SK-N-DZ (cell line): ENCODE data around the gene SLC39A11.
A peak's percentile ranks its signal among the peaks of the same experiment; 100 is the strongest.

Source experiments
- DNase-seq: peaks from one replicate; pipeline ENCODE4 v3.0.0-alpha.2; 2015; ENCODE audit warnings: low spot score

Gene SLC39A11

DNA sequence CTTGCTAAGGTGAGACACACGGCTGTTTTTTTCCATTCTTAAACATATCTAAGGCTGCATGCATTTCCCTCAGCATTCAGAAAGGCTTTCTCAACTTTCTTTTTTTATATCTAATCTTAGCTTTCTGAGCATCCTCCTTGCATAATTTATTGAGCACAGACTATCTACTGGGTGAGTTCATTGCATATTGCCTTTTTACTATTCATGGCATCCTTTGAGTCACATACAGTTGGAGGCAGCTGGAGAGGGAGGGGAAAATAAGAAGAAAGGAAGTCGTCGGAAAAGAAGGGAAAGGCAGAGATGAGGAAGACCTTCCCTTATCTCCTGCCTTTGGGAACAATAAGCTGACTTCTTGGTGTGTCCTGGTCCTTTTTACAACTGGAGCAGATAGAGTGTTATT, 468.3 kb downstream of the SLC39A11 start:
- no peak for DNase-seq

DNA sequence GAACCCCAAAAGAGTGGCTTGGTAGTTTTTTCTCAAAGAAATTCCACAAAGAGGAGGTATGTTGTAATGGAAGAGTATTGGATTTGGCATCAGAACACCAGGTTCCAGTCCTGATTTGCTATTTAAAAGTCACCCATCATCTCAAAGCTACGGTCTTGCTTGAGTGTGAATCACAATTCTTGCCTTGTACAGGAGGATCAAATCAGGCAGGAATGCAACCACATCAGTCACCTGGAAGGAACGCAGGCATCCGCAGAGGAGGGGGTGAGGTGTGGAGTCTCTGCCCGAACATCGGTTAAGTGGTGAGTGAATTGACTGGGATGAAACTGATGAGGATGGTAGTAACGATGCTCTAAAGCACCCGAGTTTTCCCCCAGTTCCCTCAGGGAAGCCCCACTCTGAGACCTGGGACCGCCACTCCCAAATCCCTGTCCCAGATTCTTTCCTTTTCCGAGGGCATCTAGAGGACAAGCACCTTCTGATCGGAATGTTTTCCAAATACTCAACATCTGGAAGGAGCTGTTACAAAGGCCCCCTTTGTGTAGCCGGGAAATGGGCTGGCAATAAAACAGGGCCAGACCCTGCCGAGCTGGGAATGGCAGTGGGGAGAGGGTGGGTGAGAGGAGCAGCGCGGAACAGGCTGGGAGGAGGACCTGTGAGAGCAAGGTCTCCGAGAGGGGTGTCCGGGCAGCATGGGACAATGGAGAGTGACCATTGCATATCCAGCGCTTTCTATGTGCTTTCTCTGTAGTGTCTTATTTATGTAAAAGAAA, 469.6 kb downstream of the SLC39A11 start:
- DNase-seq = no peak

DNA sequence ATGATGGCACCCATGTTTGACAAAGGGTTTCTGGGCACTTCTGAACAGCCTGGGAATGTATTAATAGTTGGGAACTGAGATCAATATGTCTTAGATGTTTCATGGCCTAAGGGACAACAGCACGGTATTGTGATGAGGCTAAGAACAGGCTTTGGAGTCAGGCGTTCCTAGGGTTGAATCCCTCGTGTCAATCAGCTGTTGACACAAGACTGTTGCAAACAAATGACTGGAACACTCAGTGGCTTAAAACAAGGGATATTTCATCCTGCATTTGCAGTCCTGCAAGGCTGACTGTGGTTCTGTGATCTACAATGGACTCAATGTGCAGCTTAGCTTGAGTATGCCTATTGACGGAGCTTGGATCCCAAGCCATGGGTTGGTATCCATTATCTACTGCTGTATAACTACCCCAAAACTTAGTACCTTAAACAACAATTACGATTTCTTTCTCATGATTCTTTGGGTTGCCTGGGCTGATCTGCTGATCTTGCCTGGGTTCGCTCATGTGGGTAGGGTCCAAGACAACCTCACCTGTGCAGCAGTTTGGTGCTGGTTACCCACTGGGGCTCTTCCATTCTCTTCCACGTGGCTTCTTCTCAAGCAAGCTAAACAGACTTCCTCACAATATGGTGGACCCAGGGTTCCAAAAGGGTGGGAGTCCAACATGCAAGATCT, 472.4 kb downstream of the SLC39A11 start:
- DNase-seq = no peak

DNA sequence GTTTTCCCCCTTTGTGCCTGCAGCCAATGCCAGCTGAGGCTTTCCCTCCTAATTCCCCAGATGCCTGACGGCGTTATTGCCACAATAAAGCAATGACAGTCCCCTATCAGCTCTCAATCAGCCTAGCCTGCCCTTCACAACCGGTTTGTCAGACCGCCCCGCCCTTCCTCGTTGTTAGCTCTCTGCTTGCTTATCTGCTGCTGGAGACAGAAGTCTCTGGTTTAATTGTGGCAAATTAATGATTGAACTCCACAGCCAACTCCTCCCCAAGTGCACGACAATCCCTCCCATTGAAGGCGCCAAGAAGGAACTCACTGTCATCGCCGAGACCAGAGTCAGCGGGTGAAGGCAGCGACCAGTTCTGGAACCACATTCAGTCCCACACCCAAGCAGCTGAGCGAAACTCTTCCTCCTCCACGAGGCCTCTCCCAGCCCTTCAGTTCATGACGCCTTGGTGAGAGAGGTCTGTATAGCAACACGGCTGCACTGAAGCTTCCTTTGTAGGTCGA, 474.4 kb downstream of the SLC39A11 start:
- peak; percentile 73 for DNase-seq

DNA sequence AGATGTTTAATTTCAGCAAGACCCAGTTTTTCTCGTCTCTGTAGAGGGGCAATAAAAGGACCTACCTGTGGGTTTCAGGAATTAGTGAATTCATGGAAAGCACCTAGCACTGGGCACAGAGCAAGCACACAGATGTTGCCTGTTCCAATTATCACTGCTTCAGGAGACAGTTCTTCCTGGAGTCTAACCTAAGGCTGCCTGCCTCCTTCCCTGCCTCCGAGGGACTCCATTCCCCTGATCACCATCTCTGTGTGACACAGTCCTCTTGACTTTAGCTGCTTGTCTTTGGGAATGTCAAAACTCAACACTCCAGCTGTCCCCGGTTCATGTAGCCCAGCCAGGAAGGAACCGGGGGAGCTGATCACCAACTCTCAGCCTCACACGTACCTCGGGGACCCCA, 474.9 kb downstream of the SLC39A11 start:
- DNase-seq = no peak

DNA sequence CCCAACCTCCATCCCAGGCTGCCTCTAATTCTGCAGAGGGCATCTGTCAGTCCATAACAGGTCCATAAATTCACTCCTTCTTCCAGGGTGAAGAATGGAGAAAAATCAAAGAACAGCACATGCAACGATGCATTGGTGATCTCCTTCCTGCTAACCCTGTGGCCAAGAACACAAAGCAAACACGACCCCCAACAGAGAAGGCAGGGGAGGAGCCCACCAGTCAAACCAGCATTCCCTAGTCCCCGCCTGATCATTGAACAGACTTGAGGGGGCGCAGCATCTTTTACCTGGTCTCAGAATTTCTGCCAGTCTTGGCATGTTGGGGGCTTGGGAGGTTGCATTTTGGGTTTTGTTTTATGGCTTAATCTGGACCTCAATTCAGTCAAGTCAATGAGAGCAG, 476.0 kb downstream of the SLC39A11 start:
- no peak for DNase-seq

DNA sequence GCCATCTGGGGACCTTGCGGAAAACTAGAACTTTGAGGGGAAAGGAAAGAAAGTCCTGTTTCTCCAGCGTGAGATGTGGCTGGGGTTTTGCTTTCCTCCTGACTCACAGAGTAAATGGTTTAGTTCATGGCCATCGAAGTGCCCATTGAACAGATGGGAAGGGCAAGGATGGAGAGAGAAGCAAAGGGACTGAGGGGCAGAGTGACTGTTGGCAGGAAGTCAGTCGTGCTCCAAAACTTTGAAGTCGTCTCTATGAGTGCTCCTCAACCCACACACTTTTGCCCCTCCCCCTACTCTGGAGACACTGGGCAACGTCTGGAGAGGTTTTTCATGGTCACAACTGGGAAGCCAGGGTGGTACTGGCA, 476.9 kb downstream of the SLC39A11 start:
- DNase-seq = no peak

DNA sequence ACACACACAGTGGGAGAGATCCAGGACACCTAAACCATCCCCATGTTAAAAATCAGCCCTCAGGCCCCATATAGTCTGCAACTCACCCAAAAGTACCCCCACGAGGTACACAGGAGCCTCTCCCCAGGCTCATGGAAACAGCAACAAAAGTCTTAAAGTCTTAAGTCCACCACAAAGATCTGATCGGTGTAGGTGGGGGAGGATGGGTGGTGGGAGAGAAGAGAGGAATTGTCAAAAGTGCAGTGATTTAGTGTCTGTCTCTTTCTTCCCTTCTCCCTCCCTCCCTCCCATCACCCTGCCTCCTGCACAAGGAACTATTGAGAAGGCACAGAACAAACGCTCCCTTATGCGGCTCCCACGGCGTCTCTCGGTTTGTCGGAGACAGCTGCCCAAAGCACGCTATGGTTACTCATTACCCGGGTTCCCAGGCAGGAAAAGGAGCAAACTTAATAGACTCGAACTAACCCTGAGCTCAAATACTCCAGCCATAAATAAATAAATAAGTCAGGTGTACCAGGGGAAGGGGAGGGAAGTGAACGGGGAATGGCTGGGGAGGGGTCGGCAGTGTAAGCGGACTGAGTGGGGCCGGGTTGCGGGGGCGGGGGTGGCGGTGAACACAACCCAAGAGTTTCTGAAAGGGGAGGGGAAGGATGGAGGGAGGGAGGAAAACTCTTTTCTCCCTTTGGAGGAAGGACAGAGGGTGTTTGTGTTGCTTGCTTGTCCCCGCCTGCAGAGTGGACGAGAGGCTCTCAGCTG, 477.4 kb downstream of the SLC39A11 start:
- no peak for DNase-seq

DNA sequence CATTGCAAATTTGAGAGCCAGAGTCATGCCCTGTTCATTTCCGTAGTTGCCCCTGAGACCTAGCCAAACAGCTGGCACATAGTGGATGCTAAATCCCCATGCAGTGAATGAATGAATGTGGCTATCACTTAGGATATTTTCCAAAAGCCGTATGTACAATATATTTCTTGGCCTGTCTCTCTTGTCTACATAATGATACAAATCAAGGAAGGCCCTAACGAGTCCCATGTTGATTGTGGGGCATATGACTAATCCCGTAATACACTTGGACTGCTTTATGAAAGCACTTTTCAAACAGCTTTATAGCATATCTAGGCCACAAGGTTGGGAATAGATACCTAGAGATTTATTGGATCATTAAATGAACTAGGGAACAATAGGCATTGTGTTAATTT, 478.0 kb downstream of the SLC39A11 start:
- DNase-seq = no peak

DNA sequence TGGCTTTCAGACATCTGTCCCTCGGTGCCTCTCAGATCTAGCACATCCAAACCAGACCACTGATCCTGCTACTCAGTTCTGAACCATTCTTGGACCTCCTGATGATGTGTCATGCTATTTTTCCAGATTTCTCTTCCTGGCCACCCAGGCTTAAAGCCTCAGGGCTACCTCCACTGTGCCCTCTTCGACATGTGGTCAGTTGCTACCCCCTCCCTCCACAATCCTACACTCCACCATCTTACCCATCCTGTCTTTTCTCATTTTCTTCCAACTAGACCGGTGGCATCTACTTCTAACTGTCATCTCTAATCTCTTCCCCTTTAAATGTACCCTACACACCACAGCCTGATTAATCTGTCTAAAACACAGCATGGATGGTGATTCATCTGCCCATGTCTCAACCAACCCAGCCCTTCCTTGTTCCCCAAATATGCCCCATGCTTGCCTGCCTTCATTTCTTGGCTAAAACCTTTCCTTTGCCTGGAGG, 478.6 kb downstream of the SLC39A11 start:
- no peak for DNase-seq

DNA sequence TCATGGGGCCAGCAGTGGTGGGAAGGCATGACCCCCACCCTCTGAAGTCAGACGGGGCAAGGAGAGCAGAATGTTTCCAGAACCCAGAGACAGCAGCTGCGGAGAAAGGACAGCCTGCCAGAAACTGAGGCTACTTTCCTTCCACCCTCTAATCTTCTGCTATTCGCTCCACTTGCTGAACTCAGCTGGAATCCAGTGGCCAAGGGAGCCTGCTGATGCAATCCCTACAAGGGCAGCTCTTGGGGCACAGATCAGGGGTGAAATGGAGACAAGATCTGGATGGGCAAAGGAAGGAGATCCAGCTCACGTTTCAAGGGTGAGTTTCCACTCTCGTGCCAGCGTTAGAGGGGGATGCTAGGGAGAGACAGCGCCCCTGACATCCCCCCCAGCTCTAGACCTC, 479.1 kb downstream of the SLC39A11 start:
- no peak for DNase-seq

DNA sequence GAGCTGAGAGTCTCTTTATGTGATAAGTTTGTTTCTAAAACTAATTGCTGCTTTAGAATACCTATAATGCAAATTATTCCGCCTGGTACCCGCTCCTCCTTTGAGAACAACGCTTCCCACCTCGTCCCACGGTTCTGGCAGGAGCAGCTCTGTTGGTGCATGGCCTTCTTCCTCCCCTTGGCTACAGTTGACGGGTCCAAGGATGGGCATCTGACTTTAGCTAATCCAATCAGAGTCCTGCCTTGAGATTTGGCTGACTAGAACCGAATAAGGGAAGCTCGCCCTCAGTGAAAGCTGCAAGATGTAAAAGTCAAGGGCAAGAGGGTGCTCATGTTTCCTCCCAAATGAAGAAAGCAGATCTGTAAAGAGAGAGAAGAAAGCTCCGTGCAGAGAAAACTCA, 481.3 kb downstream of the SLC39A11 start:
- no peak for DNase-seq

DNA sequence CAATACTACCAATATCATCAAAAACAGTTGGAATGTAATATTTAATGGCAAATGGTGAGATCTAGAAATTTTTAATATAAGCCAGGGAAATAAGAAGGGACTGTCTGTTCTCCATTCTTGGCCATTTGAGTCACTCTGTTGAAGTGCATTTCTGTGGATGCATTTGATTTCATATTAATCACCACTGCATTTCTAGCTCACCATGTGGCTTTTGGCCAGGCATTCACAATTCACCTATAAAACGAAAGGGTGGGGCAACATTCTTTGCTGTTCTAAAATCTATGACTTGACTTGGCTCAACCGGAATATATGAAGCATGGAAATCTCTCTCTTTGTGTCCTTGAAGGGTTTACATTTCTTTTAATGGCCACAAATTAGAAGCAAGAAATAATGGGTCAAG, 483.0 kb downstream of the SLC39A11 start:
- DNase-seq = no peak

DNA sequence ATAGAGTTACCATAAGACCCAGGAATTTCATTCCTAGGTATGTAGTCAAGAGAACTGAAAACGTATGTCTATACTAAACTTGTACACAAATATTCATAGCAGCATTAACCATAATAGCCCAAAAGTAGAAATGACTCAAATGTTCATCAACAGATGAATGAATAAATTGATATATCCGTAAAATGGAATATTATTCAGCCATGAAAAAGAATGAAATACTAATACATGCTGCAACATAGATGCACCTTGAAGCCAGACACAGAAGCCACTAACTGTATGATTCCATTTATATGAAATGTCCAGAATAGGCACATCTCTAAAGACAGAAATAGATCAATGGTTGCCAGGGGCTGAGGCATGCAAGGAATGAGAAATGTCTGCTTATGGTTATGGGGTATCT, 484.1 kb downstream of the SLC39A11 start:
- DNase-seq = no peak

DNA sequence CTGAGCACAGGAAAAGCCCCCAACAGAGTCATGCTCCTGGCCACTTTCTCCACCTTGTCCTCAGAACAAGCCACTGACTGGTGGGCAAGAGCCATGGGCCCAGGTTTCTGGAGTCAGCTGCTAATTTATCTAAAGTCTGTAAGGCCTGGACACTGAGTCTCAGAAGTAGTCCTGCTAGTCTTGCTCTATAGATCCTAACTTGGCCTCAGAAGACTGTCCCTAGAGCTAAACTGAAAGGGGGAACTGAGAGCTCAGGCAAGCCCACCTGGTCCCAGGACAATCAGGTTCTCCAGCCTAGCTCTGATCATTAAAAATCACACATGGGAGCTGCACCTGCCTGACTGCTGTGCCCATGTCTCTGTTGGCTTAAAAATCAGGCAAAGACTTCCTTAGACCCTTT, 485.8 kb downstream of the SLC39A11 start:
- DNase-seq = no peak

DNA sequence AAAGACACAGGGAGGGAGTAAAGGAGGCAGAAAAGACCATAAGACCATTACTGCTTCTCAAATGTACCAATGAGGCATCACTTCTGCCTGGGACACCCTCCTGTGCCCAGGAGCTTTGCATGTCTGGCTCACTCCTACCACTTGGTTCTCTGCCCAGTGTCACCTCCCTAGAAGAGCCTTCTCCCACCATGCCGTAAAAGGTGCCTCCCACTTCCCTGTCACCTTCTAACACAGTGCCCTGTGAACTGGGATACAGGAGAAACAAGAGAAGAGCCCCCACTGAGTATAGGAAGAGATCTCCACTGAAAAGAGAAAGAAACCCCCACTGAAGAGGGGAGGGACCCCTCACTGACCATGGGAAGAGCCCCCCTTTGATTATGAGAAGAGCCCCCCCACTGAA, 486.9 kb downstream of the SLC39A11 start:
- DNase-seq = no peak

DNA sequence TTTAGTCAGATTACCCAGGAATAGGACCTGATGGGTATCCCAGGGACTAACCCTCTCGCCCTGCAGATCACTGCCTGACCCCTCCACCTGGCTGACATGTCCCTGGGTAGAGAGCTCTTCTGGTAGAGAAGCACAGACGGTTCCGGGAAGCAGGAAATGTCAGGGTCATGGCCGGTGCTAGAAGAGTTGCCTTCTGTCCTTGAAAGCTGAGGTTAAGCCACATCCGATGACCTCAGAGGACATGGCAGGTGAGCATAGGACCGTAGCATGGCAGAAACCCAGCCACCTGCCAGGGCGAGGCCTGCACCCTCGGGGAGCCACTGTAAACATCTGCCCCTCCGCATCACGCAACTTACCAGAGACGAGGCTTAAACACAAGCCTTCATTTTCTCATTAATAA, 488.0 kb downstream of the SLC39A11 start:
- DNase-seq = no peak

DNA sequence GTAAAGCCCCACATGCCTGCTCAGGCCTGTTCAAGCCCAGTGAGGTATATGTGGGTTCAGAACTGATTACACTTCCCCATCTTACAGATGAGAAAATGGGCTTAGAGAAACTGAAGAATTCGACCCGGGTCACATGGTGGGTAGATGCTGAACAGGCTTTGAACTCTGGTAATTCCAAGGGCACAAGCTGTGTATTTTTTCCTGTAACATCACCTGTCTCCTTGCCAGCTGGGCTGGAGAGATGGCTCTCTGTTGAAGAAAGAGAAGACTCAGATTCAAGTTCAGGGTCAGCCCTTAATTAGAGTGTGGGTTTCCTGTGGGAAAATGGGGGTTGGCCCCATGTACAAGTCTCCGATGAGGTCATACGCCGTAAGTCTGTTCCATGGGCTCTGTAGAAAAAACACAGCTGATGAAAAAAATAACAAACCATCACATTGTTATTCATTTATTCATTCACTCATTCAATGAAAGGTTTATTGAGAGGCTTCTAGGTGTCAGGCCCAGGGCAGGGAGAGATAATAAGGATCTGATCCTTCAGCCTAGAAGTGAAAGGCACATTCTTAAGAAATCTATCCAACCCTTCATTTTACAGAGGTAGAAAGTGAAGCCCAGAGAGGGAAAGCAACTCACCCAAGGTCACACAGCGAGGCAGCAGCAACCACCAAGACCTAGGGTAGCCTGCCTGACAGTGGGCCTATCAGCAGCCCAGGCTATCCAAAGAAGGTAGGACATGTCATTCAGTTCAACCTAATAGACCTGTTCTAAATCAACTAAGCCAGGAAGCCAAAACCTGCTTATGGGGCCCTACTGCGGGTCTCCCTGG, 488.9 kb downstream of the SLC39A11 start:
- no peak for DNase-seq

DNA sequence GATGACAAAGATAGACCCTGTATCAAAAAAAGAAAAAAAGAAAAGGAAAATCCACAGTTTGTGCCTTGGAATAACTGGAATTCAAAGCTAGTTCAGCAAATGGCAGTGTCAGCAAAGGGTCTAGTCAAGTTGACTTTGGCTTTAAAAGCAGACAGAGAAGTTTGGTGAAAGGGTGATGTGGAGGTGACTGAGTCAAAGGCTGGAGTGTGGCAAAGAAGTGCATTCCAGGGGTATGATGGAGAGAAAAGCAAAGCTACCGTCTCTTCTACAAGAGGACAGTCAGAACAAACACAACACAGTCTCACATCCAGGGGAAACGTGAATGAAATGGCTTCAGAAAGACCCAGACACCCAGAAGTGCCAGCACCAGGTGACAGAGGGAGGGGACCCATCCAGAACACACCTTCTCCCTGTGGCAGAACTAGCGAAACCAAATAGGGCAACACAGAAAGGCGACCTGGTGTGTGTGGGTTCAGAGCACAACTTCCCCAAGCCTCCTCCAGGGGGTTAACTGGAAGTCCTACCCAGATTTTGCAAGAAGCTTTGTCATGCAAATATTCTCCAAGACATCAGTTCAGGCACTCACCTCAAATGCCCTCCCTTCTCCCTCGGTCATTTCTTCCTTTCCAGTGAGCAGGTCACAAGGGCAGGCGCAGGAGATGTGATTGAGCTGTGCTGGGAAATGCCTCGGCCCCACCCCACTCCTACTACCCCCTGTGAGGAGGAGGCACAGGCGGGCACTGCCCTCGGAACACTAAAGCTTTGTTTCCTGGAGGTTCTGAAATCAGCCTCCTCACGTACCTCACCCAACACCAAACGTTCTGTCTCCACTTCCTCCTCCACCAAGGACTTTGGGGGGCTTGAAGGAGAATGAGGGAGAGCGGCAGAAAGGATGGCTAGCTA, 489.7 kb downstream of the SLC39A11 start:
- no peak for DNase-seq

DNA sequence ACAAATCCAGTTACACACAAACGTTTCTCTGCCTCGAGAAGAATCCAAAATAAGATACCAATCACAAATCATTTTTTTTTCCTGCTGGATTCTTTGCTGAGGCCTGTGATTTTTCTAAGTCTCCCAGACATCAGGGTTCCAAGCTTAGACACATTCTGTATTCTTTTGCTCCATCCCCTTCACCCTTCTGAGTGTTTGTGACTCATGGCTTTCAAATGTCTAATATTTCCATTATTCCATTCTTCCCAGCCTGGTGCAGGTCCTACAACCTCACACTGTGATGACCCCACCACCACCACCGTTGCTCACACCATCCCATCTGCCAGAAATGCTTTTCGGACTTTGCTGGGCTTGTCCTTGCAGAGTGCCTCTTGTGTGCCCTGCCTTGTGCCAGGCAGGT, 491.6 kb downstream of the SLC39A11 start:
- DNase-seq = no peak
